GM12892 (cell line): ENCODE results near the gene WDR31.

Experiments used
- POLR2A ChIP-seq: IDR thresholded peaks from 2 replicates; pipeline ENCODE4 v1.6.1; 2011; ENCODE audit warnings: low read depth, low read length, control low read depth
- POLR2AphosphoS5 ChIP-seq: IDR thresholded peaks from 2 replicates; pipeline ENCODE4 v1.6.1; 2011; ENCODE audit warnings: low read depth, low read length, control low read depth

GRCh38 chr9:113350107-113350661, 10.1 kb upstream of the WDR31 start:
- no peak for TF ChIP-seq POLR2AphosphoS5
- TF ChIP-seq POLR2A = no peak
